Endothelial cell of umbilical vein (primary cell): ENCODE data around the gene PRKCZ. TPM values are rescaled to one million over a fixed set of nuclear protein-coding genes. Genes with fewer than 3 reads are reported as not detected.

Experiments used
- BruUV-seq: library from RNA; stranded (reverse); fragments of 400-500 nt; replicated peaks from 2 replicates; lab custom pipeline; 2021; lab: Mats Ljungman, UMichigan
- CTCF ChIA-PET: fragments of 300-600, 350-600 bp; sonication (Branson Sonifier 250); formaldehyde crosslinking; loops from one replicate; lab custom pipeline; 2021; ENCODE audit warnings: antibody characterized with exemption, inconsistent platforms; lab: Charles Lee
- POLR2A ChIA-PET: fragments of 300-600, 350-600 bp; sonication (Branson Sonifier 250); formaldehyde crosslinking; loops from one replicate; lab custom pipeline; 2021; ENCODE audit warnings: antibody characterized with exemption, inconsistent platforms; lab: Charles Lee
- DNase-seq: peaks from one replicate; pipeline ENCODE4 v3.0.0-alpha.2; 2011; ENCODE audit warnings: low read depth, low spot score
- FAIRE-seq: peaks from 2 replicates; lab custom pipeline; 2011; peaks lifted over from hg19 to GRCh38; lab: Jason Lieb, UNC
- H2AFZ ChIP-seq: 2 replicates; pipeline ENCODE4 v1.6.0; 2012; ENCODE audit warnings: low read depth, low read length, control low read depth, inconsistent platforms
- H3K27ac ChIP-seq: 2 replicates; pipeline ENCODE4 v1.5.1; 2011; ENCODE audit warnings: low read depth, mild to moderate bottlenecking, control low read depth, low read length, moderate library complexity; ENCODE audit not compliant: insufficient read depth
- H3K27me3 ChIP-seq, 2 experiments: 2 replicates each; pipeline versions ENCODE4 v1.6.0 to v1.6.1; 2011; ENCODE audit warnings: low read length in 2 of 2, mixed read lengths in 1 of 2; ENCODE audit not compliant: control insufficient read depth in 2 of 2, insufficient read depth in 2 of 2
- H3K36me3 ChIP-seq, 2 experiments: 2 replicates in 1 of 2; 3 replicates in 1 of 2; pipeline ENCODE4 v1.5.1; 2011; ENCODE audit warnings: low read length in 2 of 2, mild to moderate bottlenecking in 1 of 2, moderate library complexity in 1 of 2; ENCODE audit not compliant: control insufficient read depth in 2 of 2, insufficient read depth in 2 of 2; ENCODE audit errors: extremely low read depth in 1 of 2
- H3K4me1 ChIP-seq: 3 replicates; pipeline ENCODE4 v1.5.1; 2011; ENCODE audit warnings: mild to moderate bottlenecking, low read length; ENCODE audit not compliant: control insufficient read depth, insufficient read depth; ENCODE audit errors: extremely low read depth
- H3K4me2 ChIP-seq: 2 replicates; pipeline ENCODE4 v1.6.1; 2011; ENCODE audit warnings: low read length, control low read depth, mixed read lengths; ENCODE audit not compliant: insufficient read depth
- H3K4me3 ChIP-seq, 3 experiments: fragments of 200-600 bp in 1 of 3; sonication (generic), shearing (Covaris generic) in 1 of 3; replicated peaks in 1 of 3; 2 replicates each; pipeline ENCODE4 v1.5.1; 2011 to 2016; ENCODE audit warnings: control low read depth in 3 of 3, low read length in 3 of 3, mild to moderate bottlenecking in 2 of 3, inconsistent platforms in 1 of 3, low read depth in 1 of 3, moderate library complexity in 1 of 3; ENCODE audit not compliant: insufficient read depth in 1 of 3
- H3K79me2 ChIP-seq: 2 replicates; pipeline ENCODE4 v1.6.0; 2012; ENCODE audit warnings: low read length, inconsistent platforms; ENCODE audit not compliant: control insufficient read depth, insufficient read depth
- H3K9ac ChIP-seq: replicated peaks from 2 replicates; pipeline ENCODE3; 2011; ENCODE audit warnings: low read length, control low read depth; ENCODE audit not compliant: insufficient read depth; ENCODE audit errors: extremely low read depth
- H3K9me1 ChIP-seq: replicated peaks from 3 replicates; pipeline ENCODE4 v1.6.0; 2011; ENCODE audit warnings: mild to moderate bottlenecking, low read length; ENCODE audit not compliant: control insufficient read depth, insufficient read depth; ENCODE audit errors: extremely low read depth
- H3K9me3 ChIP-seq: replicated peaks from 2 replicates; pipeline ENCODE4 v1.5.1; 2012; ENCODE audit warnings: low read length, inconsistent platforms; ENCODE audit not compliant: control insufficient read depth, insufficient read depth
- H4K20me1 ChIP-seq: replicated peaks from 2 replicates; pipeline ENCODE3; 2011; ENCODE audit warnings: mild to moderate bottlenecking, low read length; ENCODE audit not compliant: control insufficient read depth, insufficient read depth; ENCODE audit errors: extremely low read depth
- FOS ChIP-seq: IDR thresholded peaks from 2 replicates; pipeline ENCODE4 v1.6.1; 2011; ENCODE audit warnings: mild to moderate bottlenecking, low read length, moderate library complexity, borderline replicate concordance; ENCODE audit not compliant: insufficient read depth
- GATA2 ChIP-seq: IDR thresholded peaks from 2 replicates; pipeline ENCODE4 v1.7.0; 2011; ENCODE audit warnings: low read depth, mild to moderate bottlenecking, moderate library complexity, mixed read lengths, low read length; ENCODE audit not compliant: insufficient read length, insufficient read depth
- MYC ChIP-seq: IDR thresholded peaks from one replicate; pipeline ENCODE4 v1.6.1; 2011; ENCODE audit warnings: mild to moderate bottlenecking, low read depth, low read length
- POLR2A ChIP-seq: IDR thresholded peaks from 2 replicates; pipeline ENCODE4 v1.6.1; 2012; ENCODE audit warnings: low read depth, mild to moderate bottlenecking, control low read depth, low read length
- dilution Hi-C: fragments of 300-500 bp; cut with MboI; formaldehyde crosslinking; loops from one replicate; pipeline ENCODE4 v1.15.0; 2019; ENCODE audit warnings: low sequenced_read_pairs; ENCODE audit not compliant: extremely low pct_ligation_motif_present
- intact Hi-C: fragments of 100-400 bp; cut with micrococcal nuclease; formaldehyde crosslinking; loops from one replicate; pipeline ENCODE4 v1.10.0; 2022
- polyA plus RNA-seq, 4 experiments: library from polyadenylated mRNA; depleted of rRNA in 3 of 4; stranded (reverse) in 3 of 4; unstranded in 1 of 4; fragments of >200 nt; gene quantifications; 2 replicates each; pipeline versions ENCODE4 v1.2.1 to v1.2.3, GENCODE V29; 2011 to 2012; ENCODE audit warnings: missing spikeins in 1 of 4
- total RNA-seq: library from RNA; stranded (reverse); gene quantifications from 2 replicates; pipeline ENCODE4 v1.2.3, GENCODE V29; 2021
- TF ChIP-seq, protein P1 (sequence below), 2 donors: IDR thresholded peaks; 1 replicate in 1 of 2; 2 replicates in 1 of 2; pipeline ENCODE4 v1.5.1; 2011; ENCODE audit warnings: low read length in 2 of 2, mild to moderate bottlenecking in 2 of 2, moderate library complexity in 2 of 2, control low read depth in 1 of 2, inconsistent platforms in 1 of 2, low read depth in 1 of 2; ENCODE audit not compliant: insufficient read depth in 1 of 2; ENCODE audit errors: extremely low read depth in 1 of 2

Gene PRKCZ
- total and polyA plus RNA-seq, 2 donors (not counting 3 experiments of a cell fraction or from before 2014, with no cell fraction given): 0.22 to 1.7 TPM

DNA sequence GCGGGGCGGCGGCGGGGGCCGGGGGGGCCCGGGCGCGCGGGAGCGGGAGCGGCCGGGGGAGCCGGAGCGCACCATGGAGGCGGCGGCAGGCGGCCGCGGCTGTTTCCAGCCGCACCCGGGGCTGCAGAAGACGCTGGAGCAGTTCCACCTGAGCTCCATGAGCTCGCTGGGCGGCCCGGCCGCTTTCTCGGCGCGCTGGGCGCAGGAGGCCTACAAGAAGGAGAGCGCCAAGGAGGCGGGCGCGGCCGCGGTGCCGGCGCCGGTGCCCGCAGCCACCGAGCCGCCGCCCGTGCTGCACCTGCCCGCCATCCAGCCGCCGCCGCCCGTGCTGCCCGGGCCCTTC lies 178.5 kb downstream of the PRKCZ start:
- no peak for FAIRE-seq
- TF ChIP-seq MYC (no peak), FOS (no peak), POLR2A (no peak), GATA2 (no peak)
- TF ChIP-seq, protein P1, sequence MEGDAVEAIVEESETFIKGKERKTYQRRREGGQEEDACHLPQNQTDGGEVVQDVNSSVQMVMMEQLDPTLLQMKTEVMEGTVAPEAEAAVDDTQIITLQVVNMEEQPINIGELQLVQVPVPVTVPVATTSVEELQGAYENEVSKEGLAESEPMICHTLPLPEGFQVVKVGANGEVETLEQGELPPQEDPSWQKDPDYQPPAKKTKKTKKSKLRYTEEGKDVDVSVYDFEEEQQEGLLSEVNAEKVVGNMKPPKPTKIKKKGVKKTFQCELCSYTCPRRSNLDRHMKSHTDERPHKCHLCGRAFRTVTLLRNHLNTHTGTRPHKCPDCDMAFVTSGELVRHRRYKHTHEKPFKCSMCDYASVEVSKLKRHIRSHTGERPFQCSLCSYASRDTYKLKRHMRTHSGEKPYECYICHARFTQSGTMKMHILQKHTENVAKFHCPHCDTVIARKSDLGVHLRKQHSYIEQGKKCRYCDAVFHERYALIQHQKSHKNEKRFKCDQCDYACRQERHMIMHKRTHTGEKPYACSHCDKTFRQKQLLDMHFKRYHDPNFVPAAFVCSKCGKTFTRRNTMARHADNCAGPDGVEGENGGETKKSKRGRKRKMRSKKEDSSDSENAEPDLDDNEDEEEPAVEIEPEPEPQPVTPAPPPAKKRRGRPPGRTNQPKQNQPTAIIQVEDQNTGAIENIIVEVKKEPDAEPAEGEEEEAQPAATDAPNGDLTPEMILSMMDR (IDR thresholded peaks at IDR 0.05; ENCODE audit: extremely low read depth in 1 of 2, insufficient read depth in 1 of 2, low read depth in 1 of 2, low read length in 2 of 2): no peak
- no peaks in the 10 kb centered on the region for H4K20me1 ChIP-seq
- no peaks in the 10 kb centered on the region for H3K27me3 ChIP-seq
- no peak overlapping the region for H2AFZ ChIP-seq
- ChIA-PET POLR2A (interaction anchor here (0.9 to 1.5 kb wide), 6 partner anchors 16 to 153 kb away, joined by 3 to 6 read pairs (median 5); no protein-coding TSS in a partner anchor), CTCF (interaction anchor here (1.0 to 3.4 kb wide), 11 partner anchors 17 to 153 kb away, joined by 3 to 34 read pairs (median 6); partner anchors contain the start of gene FAAP20)
- H3K9me1 ChIP-seq: no peaks in the 10 kb centered on the region
- no TSS peak for BruUV-seq
- no peaks in the 10 kb centered on the region for H3K9me3 ChIP-seq
- peak overlapping the region; percentile 57 for H3K27ac ChIP-seq
- peak overlapping the region; percentile 80 for H3K9ac ChIP-seq
- DNase-seq: no peak
- dilution Hi-C loops: no loop called here
- peaks cover 53% of the 10 kb centered on the region for H3K79me2 ChIP-seq
- peaks cover 31% of the 10 kb centered on the region for H3K4me1 ChIP-seq
- intact Hi-C loops: loop anchor here (1.0 kb wide), 1 partner anchor 153 kb away; no protein-coding TSS in a partner anchor
- H3K36me3 ChIP-seq: no peaks in the 10 kb centered on the region
- peak overlapping the region; percentile 66 for H3K4me2 ChIP-seq
- H3K4me3 ChIP-seq: peak overlapping the region; percentile 42 to 66 (median 64)
